H1 (cell line): Measurements from ENCODE around the gene MRPS10. TPM values are rescaled to one million over a fixed set of nuclear protein-coding genes. Genes with fewer than 3 reads are reported as not detected.
"Not testable (repeated sequence)": the region's sequence is repeated elsewhere in the genome, so short reads cannot be mapped to it uniquely, and the experiment has no call there.

Source experiments
- CTCF ChIA-PET: fragments of 300-600 bp; sonication (Branson Sonifier 250); formaldehyde crosslinking; loops from one replicate; lab custom pipeline; 2021; ENCODE audit not compliant: partially characterized antibody; lab: Charles Lee
- POLR2A ChIA-PET: fragments of 300-600 bp; sonication (Branson Sonifier 250); formaldehyde crosslinking; loops from one replicate; lab custom pipeline; 2021; ENCODE audit warnings: inconsistent platforms; ENCODE audit not compliant: partially characterized antibody; lab: Charles Lee
- DNase-seq, 2 experiments: peaks; one replicate each; pipeline versions ENCODE4 v3.0.0 to v3.0.0-alpha.2; 2010 to 2022; ENCODE audit warnings: low spot score in 2 of 2, low read depth in 1 of 2, mixed read lengths in 1 of 2
- FAIRE-seq: peaks from 2 replicates; lab custom pipeline; 2011; peaks lifted over from hg19 to GRCh38; lab: Jason Lieb, UNC
- H2AFZ ChIP-seq: 2 replicates; pipeline ENCODE4 v1.8.1; 2012; ENCODE audit warnings: low read length, inconsistent platforms
- H2AK5ac ChIP-seq: 2 replicates; pipeline ENCODE4 v1.6.1; 2013; ENCODE audit warnings: low read depth, low read length
- H2BK120ac ChIP-seq: replicated peaks from 2 replicates; pipeline ENCODE3; 2013; ENCODE audit warnings: low read depth, low read length, inconsistent platforms
- H2BK12ac ChIP-seq: 2 replicates; pipeline ENCODE4 v1.6.1; 2013; ENCODE audit warnings: low read depth, low read length
- H2BK15ac ChIP-seq: 2 replicates; pipeline ENCODE4 v1.6.1; 2013; ENCODE audit warnings: low read length
- H2BK20ac ChIP-seq: 2 replicates; pipeline ENCODE4 v1.6.1; 2013; ENCODE audit warnings: low read length
- H2BK5ac ChIP-seq: 2 replicates; pipeline ENCODE4 v1.6.1; 2013; ENCODE audit warnings: low read depth, low read length
- H3K14ac ChIP-seq: 2 replicates; pipeline ENCODE4 v1.6.1; 2013; ENCODE audit warnings: inconsistent platforms; ENCODE audit not compliant: insufficient read length
- H3K18ac ChIP-seq: 2 replicates; pipeline ENCODE4 v1.6.1; 2013; ENCODE audit warnings: low read length; ENCODE audit errors: extremely low read depth
- H3K23ac ChIP-seq: 2 replicates; pipeline ENCODE4 v1.6.1; 2013; ENCODE audit warnings: inconsistent platforms; ENCODE audit not compliant: insufficient read length
- H3K23me2 ChIP-seq: 2 replicates; pipeline ENCODE4 v1.6.1; 2013; ENCODE audit warnings: low read depth, low read length
- H3K27ac ChIP-seq: 2 replicates; pipeline ENCODE4 v1.6.1; 2011; ENCODE audit warnings: low read depth, low read length, inconsistent platforms
- H3K27me3 ChIP-seq, 4 experiments: replicated peaks in 1 of 4; 1 replicate in 1 of 4; 2 replicates in 3 of 4; pipeline versions ENCODE4 v1.6.1 to v1.8.1; 2011 to 2013; ENCODE audit warnings: low read length in 3 of 4, mild to moderate bottlenecking in 3 of 4, inconsistent platforms in 2 of 4, mixed read lengths in 2 of 4, moderate library complexity in 1 of 4; ENCODE audit not compliant: control insufficient read depth in 3 of 4, insufficient read depth in 3 of 4; ENCODE audit errors: extremely low read depth in 1 of 4
- H3K36me3 ChIP-seq, 4 experiments: 2 replicates each; pipeline versions ENCODE4 v1.6.1 to v1.8.1; 2011 to 2013; ENCODE audit warnings: mild to moderate bottlenecking in 4 of 4, low read length in 3 of 4, moderate library complexity in 2 of 4, control low read depth in 1 of 4, inconsistent platforms in 1 of 4; ENCODE audit not compliant: insufficient read depth in 4 of 4, control insufficient read depth in 2 of 4
- H3K4ac ChIP-seq: replicated peaks from 2 replicates; pipeline ENCODE3; 2013; ENCODE audit warnings: low read length, low read depth, mixed read lengths, inconsistent platforms; ENCODE audit not compliant: insufficient read length
- H3K4me1 ChIP-seq, 4 experiments: replicated peaks in 1 of 4; 1 replicate in 1 of 4; 2 replicates in 3 of 4; pipeline versions ENCODE4 v1.6.1 to v1.8.1; 2011 to 2013; ENCODE audit warnings: low read length in 3 of 4, inconsistent platforms in 2 of 4, mixed read lengths in 1 of 4; ENCODE audit not compliant: insufficient read depth in 4 of 4, control insufficient read depth in 3 of 4
- H3K4me2 ChIP-seq, 2 experiments: 2 replicates each; pipeline versions ENCODE4 v1.6.1 to v1.8.1; 2011 to 2013; ENCODE audit warnings: low read depth in 2 of 2, low read length in 2 of 2, control low read depth in 1 of 2, inconsistent platforms in 1 of 2, mild to moderate bottlenecking in 1 of 2; ENCODE audit not compliant: insufficient read depth in 1 of 2
- H3K4me3 ChIP-seq, 4 experiments: fragments of 200-600, 300-600 bp in 1 of 4; sonication (generic), shearing (Covaris generic), sonication (Bioruptor Twin) in 1 of 4; 2 replicates each; pipeline versions ENCODE4 v1.5.1 to v1.8.1; 2011 to 2016; ENCODE audit warnings: low read length in 4 of 4, low read depth in 3 of 4, control low read depth in 2 of 4, inconsistent platforms in 2 of 4, mild to moderate bottlenecking in 2 of 4, mixed read lengths in 1 of 4, moderate library complexity in 1 of 4; ENCODE audit not compliant: insufficient read depth in 2 of 4; ENCODE audit errors: extremely low read depth in 1 of 4
- H3K56ac ChIP-seq: replicated peaks from 2 replicates; pipeline ENCODE3; 2013; ENCODE audit warnings: low read depth, mild to moderate bottlenecking, mixed read lengths, low read length, inconsistent platforms; ENCODE audit not compliant: insufficient read length
- H3K79me1 ChIP-seq: 2 replicates; pipeline ENCODE4 v1.6.1; 2013; ENCODE audit warnings: low read depth, low read length, control low read depth
- H3K79me2 ChIP-seq, 2 experiments: 2 replicates each; pipeline versions ENCODE4 v1.6.1 to v1.8.1; 2012 to 2013; ENCODE audit warnings: low read length in 2 of 2, mild to moderate bottlenecking in 2 of 2, inconsistent platforms in 1 of 2; ENCODE audit not compliant: insufficient read depth in 2 of 2, control insufficient read depth in 1 of 2
- H3K9ac ChIP-seq, 4 experiments: replicated peaks in 1 of 4; 1 replicate in 1 of 4; 2 replicates in 3 of 4; pipeline versions ENCODE4 v1.6.1 to v1.8.1; 2011 to 2013; ENCODE audit warnings: low read depth in 3 of 4, low read length in 3 of 4, control low read depth in 2 of 4, mild to moderate bottlenecking in 2 of 4, moderate library complexity in 2 of 4, inconsistent platforms in 1 of 4; ENCODE audit errors: extremely low read depth in 1 of 4
- H3K9me3 ChIP-seq, 2 experiments: 2 replicates each; pipeline versions ENCODE4 v1.6.1 to v1.8.1; 2012 to 2013; ENCODE audit warnings: mild to moderate bottlenecking in 2 of 2, moderate library complexity in 2 of 2, control low read depth in 1 of 2, inconsistent platforms in 1 of 2, low read depth in 1 of 2, low read length in 1 of 2, mixed read lengths in 1 of 2; ENCODE audit not compliant: insufficient read depth in 2 of 2
- H4K20me1 ChIP-seq, 2 experiments: replicated peaks in 1 of 2; 2 replicates each; pipeline versions ENCODE3 to v1.8.1; 2011 to 2013; ENCODE audit warnings: inconsistent platforms in 2 of 2, low read length in 2 of 2, mild to moderate bottlenecking in 1 of 2; ENCODE audit not compliant: insufficient read depth in 2 of 2, control insufficient read depth in 1 of 2
- H4K5ac ChIP-seq: 2 replicates; pipeline ENCODE4 v1.6.1; 2013; ENCODE audit warnings: low read length, low read depth, mixed read lengths, inconsistent platforms; ENCODE audit not compliant: insufficient read length
- H4K8ac ChIP-seq: 2 replicates; pipeline ENCODE4 v1.8.0; 2013; ENCODE audit warnings: mild to moderate bottlenecking, moderate library complexity, low read length, inconsistent platforms; ENCODE audit not compliant: insufficient read depth; ENCODE audit errors: extremely low read depth
- H4K91ac ChIP-seq: replicated peaks from 2 replicates; pipeline ENCODE3; 2013; ENCODE audit warnings: low read length, mixed read lengths, inconsistent platforms; ENCODE audit not compliant: insufficient read length
- WGBS, 2 experiments: shearing (Covaris generic) in 1 of 2; methylation state at CpG; one replicate each; pipeline versions ENCODE4 v1.1.6 to v1.1.7; 2013 to 2015; ENCODE audit warnings: low lambda C conversion rate in 2 of 2, mixed read lengths in 2 of 2, inconsistent platforms in 1 of 2, low coverage in 1 of 2, missing lambda C conversion rate in 1 of 2; ENCODE audit not compliant: insufficient replicate concordance in 2 of 2, insufficient coverage in 1 of 2, insufficient read length in 1 of 2; ENCODE audit errors: extremely low coverage in 1 of 2, missing lambda C conversion rate in 1 of 2; 5-methylcytosine and 5-hydroxymethylcytosine counted together
- polyA plus RNA-seq, 7 experiments: library from polyadenylated mRNA; depleted of rRNA in 3 of 7; stranded (reverse) in 5 of 7; unstranded in 2 of 7; fragments of >200 nt in 5 of 7; fragments of 200-250 nt in 2 of 7; gene quantifications; 1 replicate in 5 of 7; 2 replicates in 1 of 7; 4 replicates in 1 of 7; pipeline versions ENCODE4 v1.2.1 to v1.2.3, GENCODE V29; 2011 to 2013; ENCODE audit warnings: missing spikeins in 2 of 7, mixed read lengths in 2 of 7
- total RNA-seq: library from RNA; stranded (reverse); fragmentation: NEBNext Ultra II Directional; extraction: Animal tissue kit (Norgen Biotek cat#: 25700); gene quantifications from 2 replicates; pipeline ENCODE4 v1.2.1, GENCODE V29; 2021

The MRPS10 gene
- total and polyA plus RNA-seq, 2 of the 8 experiments (the other 6 are each of a cell fraction or from before 2014, with no cell fraction given) = 20.5 to 33.6 TPM

- H2BK5ac ChIP-seq, FAIRE-seq, DNase-seq, H3K23me2 ChIP-seq, H3K79me2 ChIP-seq, H2BK12ac ChIP-seq, H3K4me1 ChIP-seq, H2BK15ac ChIP-seq, H3K18ac ChIP-seq, H3K56ac ChIP-seq, H3K4me2 ChIP-seq, H2BK120ac ChIP-seq, H4K91ac ChIP-seq, H2AFZ ChIP-seq, H4K8ac ChIP-seq, H2BK20ac ChIP-seq, H3K4ac ChIP-seq, H4K20me1 ChIP-seq, H2AK5ac ChIP-seq, H3K27me3 ChIP-seq, H3K4me3 ChIP-seq, H3K14ac ChIP-seq, H3K79me1 ChIP-seq, H3K9me3 ChIP-seq, H3K23ac ChIP-seq, H3K27ac ChIP-seq, H4K5ac ChIP-seq, H3K9ac ChIP-seq: not testable (repeated sequence)
- ChIA-PET POLR2A (interaction anchor here (0.7 to 1.6 kb wide), 4 partner anchors 8 to 24 kb away, joined by 3 to 11 read pairs (median 4); partner anchors contain the start of gene GUCA1B), CTCF (interaction anchor here (0.6 to 2.2 kb wide), 13 partner anchors 12 to 376 kb away, joined by 3 to 14 read pairs (median 4); no protein-coding TSS in a partner anchor)
- WGBS, 2 experiments = 90% methylated on average over 13 of the region's 13 CpGs; no CpG with 5 or more reads in 1 of the 2 experiments
- peaks cover 0 to 11% (median 5%) of the 10 kb centered on the region in 4 experiments; a peak in 4 of 8 replicates for H3K36me3 ChIP-seq
These were observed 15.3 kb downstream of the MRPS10 start for GRCh38 chr6:42202131-42202915.
